ENCODE results near the gene JMJD7.

Gene JMJD7

GRCh38 chr15:41853831-41854230 is 25.9 kb downstream of the JMJD7 start:
- TF ChIP-seq CTCF (conservative IDR thresholded peaks at IDR 0.05; ENCODE audit: low read depth, low read length): no peak
- no peak for DNase-seq (ENCODE audit: low read depth)

GRCh38 chr15:41854443-41854842 is 26.6 kb downstream of the JMJD7 start:
- no peak for TF ChIP-seq CTCF (conservative IDR thresholded peaks at IDR 0.05; ENCODE audit: low read depth, low read length)
- no peak overlapping the region for H3K4me3 ChIP-seq (ENCODE audit: low read depth, low read length)
- DNase-seq (ENCODE audit: low read depth): no peak

More at GRCh38 chr15:41853831-41854230, 25.9 kb downstream of the JMJD7 start:
- no peak overlapping the region for H3K4me3 ChIP-seq (ENCODE audit: low read depth, low read length)

GRCh38 chr15:41855261-41855961 is 27.5 kb downstream of the JMJD7 start:
- DNase-seq (ENCODE audit: low read depth): no peak
- no peak for TF ChIP-seq CTCF (conservative IDR thresholded peaks at IDR 0.05; ENCODE audit: low read depth, low read length)
- no peak overlapping the region for H3K4me3 ChIP-seq (ENCODE audit: low read depth, low read length)

- no peak overlapping the region for H3K4me3 ChIP-seq (ENCODE audit: low read depth, low read length)
- no peak for TF ChIP-seq CTCF (conservative IDR thresholded peaks at IDR 0.05; ENCODE audit: low read depth, low read length)
- no peak for DNase-seq (ENCODE audit: low read depth)
Observed at GRCh38 chr15:41856262-41856661, 28.4 kb downstream of the JMJD7 start.

GRCh38 chr15:41856716-41857115 is 28.8 kb downstream of the JMJD7 start:
- TF ChIP-seq CTCF (conservative IDR thresholded peaks at IDR 0.05; ENCODE audit: low read depth, low read length): no peak
- no peak for DNase-seq (ENCODE audit: low read depth)
- no peak overlapping the region for H3K4me3 ChIP-seq (ENCODE audit: low read depth, low read length)

GRCh38 chr15:41857316-41857715 is 29.4 kb downstream of the JMJD7 start:
- TF ChIP-seq CTCF (conservative IDR thresholded peaks at IDR 0.05; ENCODE audit: low read depth, low read length): no peak
- no peak for DNase-seq (ENCODE audit: low read depth)
- H3K4me3 ChIP-seq (ENCODE audit: low read depth, low read length): no peak overlapping the region

GRCh38 chr15:41858756-41859155 is 30.9 kb downstream of the JMJD7 start:
- no peak for TF ChIP-seq CTCF (conservative IDR thresholded peaks at IDR 0.05; ENCODE audit: low read depth, low read length)
- DNase-seq (ENCODE audit: low read depth): no peak
- H3K4me3 ChIP-seq (ENCODE audit: low read depth, low read length): no peak overlapping the region

Data from choroid plexus epithelial cell (primary cell).